Keratinocyte (primary cell): ENCODE data around the gene NDUFAB1.

Experiments
- EZH2 ChIP-seq: IDR thresholded peaks from one replicate; pipeline ENCODE4 v1.6.1; 2012; ENCODE audit warnings: inconsistent platforms, mild to moderate bottlenecking, low read length, moderate library complexity
- TF ChIP-seq, protein P1 (sequence below), 3 experiments: IDR thresholded peaks in 1 of 3; conservative IDR thresholded peaks in 1 of 3; optimal IDR thresholded peaks in 1 of 3; 2 replicates in 2 of 3; 3 replicates in 1 of 3; pipeline versions ENCODE3 to v1.5.1; 2011; ENCODE audit warnings: low read length in 3 of 3, mild to moderate bottlenecking in 3 of 3, moderate library complexity in 2 of 3, control low read depth in 1 of 3, inconsistent platforms in 1 of 3; ENCODE audit not compliant: insufficient read depth in 2 of 3; ENCODE audit errors: extremely low read depth in 1 of 3

- TF ChIP-seq, protein P1, sequence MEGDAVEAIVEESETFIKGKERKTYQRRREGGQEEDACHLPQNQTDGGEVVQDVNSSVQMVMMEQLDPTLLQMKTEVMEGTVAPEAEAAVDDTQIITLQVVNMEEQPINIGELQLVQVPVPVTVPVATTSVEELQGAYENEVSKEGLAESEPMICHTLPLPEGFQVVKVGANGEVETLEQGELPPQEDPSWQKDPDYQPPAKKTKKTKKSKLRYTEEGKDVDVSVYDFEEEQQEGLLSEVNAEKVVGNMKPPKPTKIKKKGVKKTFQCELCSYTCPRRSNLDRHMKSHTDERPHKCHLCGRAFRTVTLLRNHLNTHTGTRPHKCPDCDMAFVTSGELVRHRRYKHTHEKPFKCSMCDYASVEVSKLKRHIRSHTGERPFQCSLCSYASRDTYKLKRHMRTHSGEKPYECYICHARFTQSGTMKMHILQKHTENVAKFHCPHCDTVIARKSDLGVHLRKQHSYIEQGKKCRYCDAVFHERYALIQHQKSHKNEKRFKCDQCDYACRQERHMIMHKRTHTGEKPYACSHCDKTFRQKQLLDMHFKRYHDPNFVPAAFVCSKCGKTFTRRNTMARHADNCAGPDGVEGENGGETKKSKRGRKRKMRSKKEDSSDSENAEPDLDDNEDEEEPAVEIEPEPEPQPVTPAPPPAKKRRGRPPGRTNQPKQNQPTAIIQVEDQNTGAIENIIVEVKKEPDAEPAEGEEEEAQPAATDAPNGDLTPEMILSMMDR (optimal IDR thresholded peaks at IDR 0.05 in 1 of 3, IDR thresholded peaks at IDR 0.05 in 1 of 3, conservative IDR thresholded peaks at IDR 0.05 in 1 of 3; ENCODE audit: extremely low read depth in 1 of 3, insufficient read depth in 2 of 3, low read length in 3 of 3): no peak
- no peak for TF ChIP-seq EZH2
Measured at GRCh38 chr16:23566724-23567123, 29.4 kb downstream of the NDUFAB1 start.
